GM12865 (cell line): ENCODE measurements around the gene PANK2.
"Not testable (repeated sequence)": the region's sequence is repeated elsewhere in the genome, so short reads cannot be mapped to it uniquely, and the experiment has no call there.

Source experiments
- DNase-seq: peaks from one replicate; pipeline ENCODE4 v3.0.0; 2010; ENCODE audit warnings: low read depth
- H3K4me3 ChIP-seq: 2 replicates; pipeline ENCODE4 v1.5.1; 2011; ENCODE audit warnings: mild to moderate bottlenecking, low read depth, low read length, control low read depth
- TF ChIP-seq, protein P1 (sequence below): IDR thresholded peaks from 2 replicates; pipeline ENCODE4 v1.5.1; 2011; ENCODE audit warnings: low read length, control low read depth, low read depth, inconsistent platforms; ENCODE audit not compliant: insufficient read depth; ENCODE audit errors: missing control alignments

Gene PANK2

DNA sequence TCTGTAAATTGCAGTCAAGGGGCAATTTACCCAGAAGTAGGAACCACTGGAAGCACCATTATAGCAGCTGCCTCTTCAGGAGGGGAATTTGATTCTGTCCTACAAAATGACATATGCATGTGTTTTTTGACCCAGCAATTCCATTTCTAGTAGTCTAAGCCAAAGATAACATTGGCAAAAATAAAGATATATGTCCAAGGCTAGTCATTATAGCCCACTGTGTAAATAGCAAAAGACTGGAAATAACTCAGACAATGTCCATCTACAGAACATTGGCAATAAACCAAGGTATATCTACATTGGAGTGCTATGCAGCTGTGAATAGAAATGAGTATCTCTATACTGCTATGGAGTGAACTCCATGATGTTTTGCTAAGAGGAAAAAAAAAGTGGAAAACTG, 12.5 kb upstream of the PANK2 start:
- no peak overlapping the region for H3K4me3 ChIP-seq
- DNase-seq = no peak
- TF ChIP-seq, protein P1, sequence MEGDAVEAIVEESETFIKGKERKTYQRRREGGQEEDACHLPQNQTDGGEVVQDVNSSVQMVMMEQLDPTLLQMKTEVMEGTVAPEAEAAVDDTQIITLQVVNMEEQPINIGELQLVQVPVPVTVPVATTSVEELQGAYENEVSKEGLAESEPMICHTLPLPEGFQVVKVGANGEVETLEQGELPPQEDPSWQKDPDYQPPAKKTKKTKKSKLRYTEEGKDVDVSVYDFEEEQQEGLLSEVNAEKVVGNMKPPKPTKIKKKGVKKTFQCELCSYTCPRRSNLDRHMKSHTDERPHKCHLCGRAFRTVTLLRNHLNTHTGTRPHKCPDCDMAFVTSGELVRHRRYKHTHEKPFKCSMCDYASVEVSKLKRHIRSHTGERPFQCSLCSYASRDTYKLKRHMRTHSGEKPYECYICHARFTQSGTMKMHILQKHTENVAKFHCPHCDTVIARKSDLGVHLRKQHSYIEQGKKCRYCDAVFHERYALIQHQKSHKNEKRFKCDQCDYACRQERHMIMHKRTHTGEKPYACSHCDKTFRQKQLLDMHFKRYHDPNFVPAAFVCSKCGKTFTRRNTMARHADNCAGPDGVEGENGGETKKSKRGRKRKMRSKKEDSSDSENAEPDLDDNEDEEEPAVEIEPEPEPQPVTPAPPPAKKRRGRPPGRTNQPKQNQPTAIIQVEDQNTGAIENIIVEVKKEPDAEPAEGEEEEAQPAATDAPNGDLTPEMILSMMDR = no peak

DNA sequence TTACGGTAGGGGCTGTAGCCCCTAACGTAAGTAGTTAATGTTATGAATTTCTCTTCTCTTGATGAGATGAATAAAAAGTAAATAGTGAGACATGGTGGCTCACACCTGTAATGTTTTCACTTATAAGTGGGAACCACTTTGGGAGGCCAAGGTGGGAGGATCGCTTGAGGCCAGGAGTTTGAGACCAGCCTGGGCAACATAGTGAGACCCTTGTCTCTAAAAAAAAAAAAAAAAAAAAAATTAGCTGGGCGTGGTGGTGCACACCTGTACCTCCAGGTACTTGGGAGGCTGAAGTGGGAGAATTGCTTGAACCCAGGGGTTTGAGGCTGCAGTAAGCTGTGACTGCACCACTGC, 10.3 kb upstream of the PANK2 start:
- not testable (repeated sequence) for DNase-seq, H3K4me3 ChIP-seq

- no peak for DNase-seq
- TF ChIP-seq, protein P1 = no peak
- H3K4me3 ChIP-seq = no peak overlapping the region
Measured at GRCh38 chr20:3885715-3886114, 3.5 kb upstream of the PANK2 start.

- H3K4me3 ChIP-seq = peak overlapping the region; percentile 99
- peak; percentile 37 for DNase-seq
Measured at GRCh38 chr20:3887876-3888620, 1.1 kb upstream of the PANK2 start.

GRCh38 chr20:3889489-3890397, 556 bp downstream of the PANK2 start:
- DNase-seq = peak; percentile 73
- peak overlapping the region; percentile 99 for H3K4me3 ChIP-seq
- TF ChIP-seq, protein P1 = no peak

More at GRCh38 chr20:3887876-3888620, 1.1 kb upstream of the PANK2 start:
- TF ChIP-seq, protein P1 = no peak

GRCh38 chr20:3890398-3890751, 1.2 kb downstream of the PANK2 start:
- peak overlapping the region; percentile 99 for H3K4me3 ChIP-seq
- TF ChIP-seq, protein P1 = no peak
- peak; percentile 39 for DNase-seq
